PC-3 (cell line): ENCODE data around the gene NDUFV3. TPM values are rescaled to one million over a fixed set of nuclear protein-coding genes. Genes with fewer than 3 reads are reported as not detected.
"Not testable (repeated sequence)": the region's sequence is repeated elsewhere in the genome, so short reads cannot be mapped to it uniquely, and the experiment has no call there.

Experiments
- ATAC-seq: fragments of 200-7000 bp; cut with Tn5 transposase; 2 replicates; pipeline ENCODE4 v1.9.1; 2020; ENCODE audit warnings: mild to moderate bottlenecking, moderate library complexity
- BruUV-seq: library from RNA; stranded (reverse); fragments of 400-500 nt; replicated peaks from 2 replicates; lab custom pipeline; 2021; lab: Mats Ljungman, UMichigan
- CTCF ChIA-PET: fragments of 300-600 bp; sonication (Branson Sonifier 250); formaldehyde crosslinking; loops from one replicate; lab custom pipeline; 2022; ENCODE audit warnings: antibody characterized with exemption; lab: Charles Lee
- POLR2A ChIA-PET: fragments of 300-600 bp; sonication (Branson Sonifier 250); formaldehyde crosslinking; loops from one replicate; lab custom pipeline; 2022; ENCODE audit warnings: antibody characterized with exemption; ENCODE audit not compliant: unreplicated experiment; lab: Charles Lee
- DNase-seq: peaks from one replicate; pipeline ENCODE4 v3.0.0-alpha.2; 2015
- H2AFZ ChIP-seq: fragments of 300-600 bp; sonication (generic); 2 replicates; pipeline ENCODE4 v1.6.0; 2016; ENCODE audit warnings: antibody characterized with exemption, low read length
- H3F3A ChIP-seq: fragments of 300-600 bp; sonication (generic); one replicate; pipeline ENCODE4 v1.6.0; 2017; ENCODE audit warnings: antibody characterized with exemption, low read length, control low read depth, mild to moderate bottlenecking; ENCODE audit not compliant: unreplicated experiment
- H3K27ac ChIP-seq: fragments of 300-600 bp; sonication (generic); 2 replicates; pipeline ENCODE4 v1.5.1; 2016; ENCODE audit warnings: mild to moderate bottlenecking, low read length
- H3K27me3 ChIP-seq: fragments of 300-600 bp; sonication (generic); 2 replicates; pipeline ENCODE4 v1.6.1; 2016; ENCODE audit warnings: low read length, mixed read lengths
- H3K36me3 ChIP-seq: fragments of 300-600 bp; sonication (generic); 2 replicates; pipeline ENCODE4 v1.6.1; 2016; ENCODE audit warnings: low read depth, mixed run types, low read length, mixed read lengths
- H3K4me1 ChIP-seq: fragments of 300-600 bp; sonication (generic); 2 replicates; pipeline ENCODE4 v1.5.1; 2016; ENCODE audit warnings: low read length; ENCODE audit not compliant: insufficient read depth
- H3K4me2 ChIP-seq: fragments of 300-600 bp; sonication (generic); 2 replicates; pipeline ENCODE4 v1.6.0; 2016; ENCODE audit warnings: low read length
- H3K4me3 ChIP-seq: fragments of 300-600 bp; sonication (generic); 2 replicates; pipeline ENCODE4 v1.5.1; 2016; ENCODE audit warnings: mild to moderate bottlenecking, low read length, mixed read lengths
- H3K79me2 ChIP-seq: fragments of 300-600 bp; sonication (generic); 2 replicates; pipeline ENCODE4 v1.6.1; 2017; ENCODE audit warnings: low read length, mixed read lengths
- H3K9ac ChIP-seq: fragments of 300-600 bp; sonication (generic); 2 replicates; pipeline ENCODE4 v1.6.0; 2016; ENCODE audit warnings: mild to moderate bottlenecking, low read length
- H3K9me2 ChIP-seq: fragments of 300-600 bp; sonication (generic); replicated peaks from 2 replicates; pipeline ENCODE4 v1.6.1; 2016; ENCODE audit warnings: mixed run types, low read length, mixed read lengths
- H3K9me3 ChIP-seq: fragments of 300-600 bp; sonication (generic); 2 replicates; pipeline ENCODE4 v1.6.1; 2016; ENCODE audit warnings: low read length, mixed read lengths
- H4K20me1 ChIP-seq: fragments of 300-600 bp; sonication (generic); 2 replicates; pipeline ENCODE4 v1.6.1; 2016; ENCODE audit warnings: low read length, mixed read lengths
- EZH2 ChIP-seq: fragments of 300-600 bp; sonication (generic); IDR thresholded peaks from one replicate; pipeline ENCODE4 v1.6.1; 2017; ENCODE audit warnings: antibody characterized with exemption, mild to moderate bottlenecking, low read length; ENCODE audit not compliant: unreplicated experiment
- EZH2phosphoT487 ChIP-seq: fragments of 300-600 bp; sonication (generic); IDR thresholded peaks from 2 replicates; pipeline ENCODE4 v1.6.1; 2018; ENCODE audit warnings: mild to moderate bottlenecking, antibody characterized with exemption, low read length, borderline replicate concordance
- intact Hi-C: fragments of 100-400 bp; cut with micrococcal nuclease; formaldehyde crosslinking; loops from 2 replicates; pipeline ENCODE4 v1.9.0; 2023
- total RNA-seq: library from RNA; depleted of rRNA; stranded (reverse); fragments of >200 nt; gene quantifications from 2 replicates; pipeline ENCODE4 v1.2.3, GENCODE V29; 2014
- TF ChIP-seq, protein P1 (sequence below): fragments of 300-600 bp; sonication (generic); conservative IDR thresholded peaks from 2 replicates; pipeline ENCODE4 v1.5.1; 2017; ENCODE audit warnings: antibody characterized with exemption, low read depth, mild to moderate bottlenecking, low read length

NDUFV3 gene
- total RNA-seq, 1 experiment from 2014 or later = 61.6 TPM

DNA sequence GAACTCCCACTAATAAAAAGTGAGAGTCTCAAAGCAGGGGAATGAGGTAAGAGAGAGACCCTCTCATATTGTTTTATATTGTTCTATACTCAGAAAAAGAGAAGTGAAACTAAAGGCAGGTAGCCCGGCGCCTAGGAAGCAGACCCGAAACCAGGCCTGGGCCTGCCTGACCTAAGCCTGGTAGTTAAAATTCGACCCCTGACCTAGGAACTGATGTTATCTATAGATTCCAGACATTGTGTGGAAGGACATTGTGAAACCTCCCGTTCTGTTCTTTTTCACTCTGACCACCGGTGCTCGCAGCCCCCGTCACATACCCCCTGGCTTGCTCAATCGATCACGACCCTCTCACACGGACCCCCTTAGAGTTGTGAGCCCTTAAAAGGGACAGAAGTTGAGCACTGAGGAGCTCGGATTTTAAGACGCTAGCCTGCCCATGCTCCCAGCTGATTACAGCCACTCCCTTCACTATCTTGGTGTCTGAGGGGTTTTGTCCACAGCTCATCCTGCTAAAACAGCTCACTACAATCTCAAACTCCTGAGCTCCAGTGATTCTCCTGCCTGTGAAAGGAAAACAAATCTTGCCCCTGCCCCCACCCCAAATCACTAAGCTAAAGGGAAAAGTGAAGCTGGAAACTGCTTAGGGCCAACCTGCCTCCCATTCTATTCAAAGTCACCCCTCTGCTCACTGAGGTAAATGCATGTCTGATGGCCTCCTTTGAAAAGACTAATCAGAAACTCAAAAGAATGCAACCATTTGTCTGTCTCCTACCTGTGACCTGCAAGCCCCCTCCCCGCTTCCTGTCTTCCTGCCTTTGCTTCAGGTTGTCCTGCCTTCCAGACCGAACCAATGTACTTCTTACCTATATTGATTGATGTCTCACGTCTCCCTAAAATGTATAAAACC is 44.2 kb downstream of the NDUFV3 start:
- H3K27me3 ChIP-seq, H3K4me3 ChIP-seq, H3K36me3 ChIP-seq, H3F3A ChIP-seq, H2AFZ ChIP-seq, POLR2A ChIA-PET, H3K9me3 ChIP-seq, H4K20me1 ChIP-seq, CTCF ChIA-PET, H3K4me2 ChIP-seq, intact Hi-C loops, H3K9me2 ChIP-seq, H3K27ac ChIP-seq, ATAC-seq, DNase-seq, BruUV-seq, H3K79me2 ChIP-seq, H3K9ac ChIP-seq: not testable (repeated sequence)
- H3K4me1 ChIP-seq = peaks cover 16% of the 10 kb centered on the region

DNA sequence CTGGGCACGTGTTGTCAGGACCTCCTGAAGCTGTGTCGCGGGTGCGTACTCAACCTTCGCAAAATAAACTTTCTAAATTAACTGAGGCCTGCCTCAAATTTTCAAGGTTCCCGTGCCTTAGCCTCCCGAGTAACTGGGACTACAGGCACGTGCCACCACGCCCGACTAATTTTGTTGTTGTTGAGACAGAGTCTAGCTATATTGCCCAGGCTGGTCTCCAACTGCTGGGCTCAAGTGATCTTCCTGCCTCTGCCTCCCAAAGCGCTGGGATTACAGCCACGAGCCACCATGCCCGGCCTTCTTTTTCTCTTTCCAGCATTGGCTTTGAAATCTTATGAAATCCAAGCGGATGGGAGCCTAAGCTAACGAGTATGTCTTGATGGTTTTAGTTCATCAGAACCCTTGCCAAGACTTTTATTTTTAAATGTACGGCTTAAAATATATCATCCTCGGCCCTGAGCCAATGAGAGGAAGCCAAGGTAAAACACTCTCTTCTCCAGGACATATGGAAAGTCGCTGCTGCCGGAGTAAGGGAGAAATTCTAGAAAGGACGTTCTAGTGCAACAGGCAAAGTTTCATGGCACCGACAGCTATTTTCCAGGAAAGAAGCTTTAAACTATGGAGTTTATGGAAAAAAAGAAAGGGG is 45.0 kb downstream of the NDUFV3 start:
- ChIA-PET POLR2A (no interaction called here), CTCF (no interaction called here)
- ATAC-seq (no peak), DNase-seq (no peak)
- no peaks in the 10 kb centered on the region for H3K79me2 ChIP-seq
- no peaks in the 10 kb centered on the region for H3K36me3 ChIP-seq
- H3K4me1 ChIP-seq = peaks cover 16% of the 10 kb centered on the region
- H3K9me2 ChIP-seq = no peaks in the 10 kb centered on the region
- no peak overlapping the region for H3K4me2 ChIP-seq
- BruUV-seq = no TSS peak
- no peak overlapping the region for H3K4me3 ChIP-seq
- no peaks in the 10 kb centered on the region for H3K27me3 ChIP-seq
- H3F3A ChIP-seq = no peaks in the 10 kb centered on the region
- intact Hi-C loops = no loop called here
- no peak for TF ChIP-seq EZH2phosphoT487
- TF ChIP-seq, protein P1, sequence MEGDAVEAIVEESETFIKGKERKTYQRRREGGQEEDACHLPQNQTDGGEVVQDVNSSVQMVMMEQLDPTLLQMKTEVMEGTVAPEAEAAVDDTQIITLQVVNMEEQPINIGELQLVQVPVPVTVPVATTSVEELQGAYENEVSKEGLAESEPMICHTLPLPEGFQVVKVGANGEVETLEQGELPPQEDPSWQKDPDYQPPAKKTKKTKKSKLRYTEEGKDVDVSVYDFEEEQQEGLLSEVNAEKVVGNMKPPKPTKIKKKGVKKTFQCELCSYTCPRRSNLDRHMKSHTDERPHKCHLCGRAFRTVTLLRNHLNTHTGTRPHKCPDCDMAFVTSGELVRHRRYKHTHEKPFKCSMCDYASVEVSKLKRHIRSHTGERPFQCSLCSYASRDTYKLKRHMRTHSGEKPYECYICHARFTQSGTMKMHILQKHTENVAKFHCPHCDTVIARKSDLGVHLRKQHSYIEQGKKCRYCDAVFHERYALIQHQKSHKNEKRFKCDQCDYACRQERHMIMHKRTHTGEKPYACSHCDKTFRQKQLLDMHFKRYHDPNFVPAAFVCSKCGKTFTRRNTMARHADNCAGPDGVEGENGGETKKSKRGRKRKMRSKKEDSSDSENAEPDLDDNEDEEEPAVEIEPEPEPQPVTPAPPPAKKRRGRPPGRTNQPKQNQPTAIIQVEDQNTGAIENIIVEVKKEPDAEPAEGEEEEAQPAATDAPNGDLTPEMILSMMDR = no peak
- no peak for TF ChIP-seq EZH2
- H3K27ac ChIP-seq = no peak overlapping the region
- H3K9ac ChIP-seq = no peak overlapping the region
- no peak overlapping the region for H2AFZ ChIP-seq
- H3K9me3 ChIP-seq = no peaks in the 10 kb centered on the region
- no peaks in the 10 kb centered on the region for H4K20me1 ChIP-seq

GRCh38 chr21:42938606-42938995 is 45.5 kb downstream of the NDUFV3 start:
- H3K27me3 ChIP-seq, H3K4me2 ChIP-seq, H3F3A ChIP-seq, CTCF ChIA-PET, DNase-seq, H3K79me2 ChIP-seq, H3K9ac ChIP-seq, H3K27ac ChIP-seq, POLR2A ChIA-PET, H3K9me2 ChIP-seq, BruUV-seq, H2AFZ ChIP-seq, H3K9me3 ChIP-seq, H3K36me3 ChIP-seq, H3K4me3 ChIP-seq, H4K20me1 ChIP-seq, ATAC-seq, intact Hi-C loops: not testable (repeated sequence)
- peaks cover 16% of the 10 kb centered on the region for H3K4me1 ChIP-seq
